HT-29 (cell line): Measurements from ENCODE around the gene INPP4A. TPM values are rescaled to one million over a fixed set of nuclear protein-coding genes. Genes with fewer than 3 reads are reported as not detected.

Source experiments
- DNase-seq: peaks from one replicate; pipeline ENCODE4 v3.0.0-alpha.2; 2015; ENCODE audit warnings: low spot score
- total RNA-seq: library from RNA; depleted of rRNA; stranded (reverse); fragments of >200 nt; shearing (Covaris generic); gene quantifications from 2 replicates; pipeline ENCODE4 v1.2.3, GENCODE V29; 2014

The INPP4A gene
- total RNA-seq, 1 experiment from 2014 or later = 11.5 TPM

DNA sequence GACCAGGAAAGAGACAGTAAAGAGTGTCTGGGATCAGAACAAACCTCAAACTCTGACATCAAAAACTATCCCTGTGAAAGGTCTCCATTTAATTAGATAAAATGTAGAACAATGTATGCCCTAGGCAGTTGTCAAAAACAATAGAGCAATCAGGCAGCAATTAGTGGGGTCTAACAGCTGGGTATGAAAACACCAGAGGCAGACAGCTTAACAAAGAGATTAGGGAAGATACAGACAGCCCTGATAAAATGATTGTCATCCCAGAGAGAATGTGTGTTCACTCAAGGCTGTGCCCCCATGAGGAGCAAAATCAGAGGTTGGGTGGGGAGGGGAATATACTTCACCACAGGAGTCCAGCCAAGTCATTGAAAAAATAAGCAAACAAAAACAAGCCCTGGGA is 50.0 kb downstream of the INPP4A start:
- no peak for DNase-seq

DNA sequence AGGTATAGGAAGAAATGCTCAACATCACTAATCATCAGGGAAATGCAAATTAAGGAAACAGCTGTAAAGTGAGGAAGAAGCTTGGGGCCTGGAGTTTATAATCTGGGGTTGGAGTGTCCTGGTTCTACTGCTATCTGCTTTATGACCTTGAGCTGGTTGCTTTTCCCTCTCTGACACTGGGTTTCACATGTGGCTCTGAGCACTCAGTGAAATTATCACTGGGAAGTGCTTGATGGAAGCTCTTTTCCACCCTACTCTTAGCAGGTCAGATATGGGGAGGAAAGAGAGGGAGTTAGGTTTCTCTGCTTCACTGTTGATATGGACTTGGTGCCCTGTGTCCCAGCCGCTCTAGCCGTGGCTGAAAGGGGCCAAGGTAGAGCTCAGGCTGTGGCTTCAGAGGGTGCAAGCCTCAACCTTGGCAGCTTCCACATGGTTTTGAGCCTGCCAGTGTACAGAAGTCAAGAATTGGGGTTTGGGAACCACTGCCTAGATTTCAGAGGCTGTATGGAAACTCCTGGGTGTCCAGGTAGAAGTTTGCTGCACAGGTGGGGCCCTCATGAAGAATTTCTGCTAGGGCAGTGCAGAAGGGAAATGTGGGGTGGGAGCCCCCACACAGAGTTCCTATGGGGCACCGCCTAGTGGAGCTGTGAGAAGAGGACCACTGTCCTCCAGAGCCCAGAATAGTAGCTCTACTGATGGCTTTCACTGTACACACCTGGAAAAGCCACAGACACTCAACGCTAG is 52.3 kb downstream of the INPP4A start:
- DNase-seq = no peak

GRCh38 chr2:98498703-98499440 is 54.2 kb downstream of the INPP4A start:
- no peak for DNase-seq

DNA sequence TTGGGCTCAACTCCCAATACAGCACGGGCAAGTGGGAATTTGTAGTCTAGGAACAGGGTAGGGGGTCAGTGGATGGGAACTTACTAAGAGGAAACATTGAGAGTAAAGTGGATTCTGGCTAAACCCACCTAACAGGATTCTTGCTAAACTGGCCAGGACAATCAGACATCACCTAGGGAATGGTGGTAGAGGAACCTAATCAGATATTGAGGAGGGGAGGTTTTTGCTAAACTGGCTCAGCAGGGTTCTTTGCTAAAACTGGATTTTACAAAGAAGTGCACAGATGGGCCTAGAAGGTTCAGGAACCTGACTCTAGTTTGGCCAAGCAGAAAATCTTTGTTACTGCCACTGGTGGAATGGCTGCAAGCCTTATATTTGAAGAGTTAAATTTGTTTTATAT is 55.9 kb downstream of the INPP4A start:
- no peak for DNase-seq

GRCh38 chr2:98501223-98501622 is 56.6 kb downstream of the INPP4A start:
- DNase-seq = no peak

DNA sequence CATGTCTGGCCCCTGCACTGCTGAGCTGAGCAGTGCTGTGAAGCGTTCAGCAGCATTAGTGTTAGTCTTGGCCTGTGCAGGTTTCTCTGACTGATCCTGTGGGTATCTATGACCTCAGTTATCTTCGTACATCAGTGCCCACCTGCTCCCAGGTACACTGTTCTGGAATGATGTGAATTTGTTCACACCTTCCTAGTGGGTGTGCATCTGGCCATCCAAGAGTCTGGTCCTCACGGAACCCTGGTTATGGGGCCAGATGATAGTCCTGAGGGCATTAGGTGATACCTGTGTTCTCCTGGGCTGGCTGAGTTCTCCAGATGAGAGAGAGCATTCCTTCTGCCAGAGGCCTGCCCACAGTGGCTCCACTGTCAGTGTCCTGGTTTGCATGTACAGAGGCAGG is 57.2 kb downstream of the INPP4A start:
- no peak for DNase-seq

DNA sequence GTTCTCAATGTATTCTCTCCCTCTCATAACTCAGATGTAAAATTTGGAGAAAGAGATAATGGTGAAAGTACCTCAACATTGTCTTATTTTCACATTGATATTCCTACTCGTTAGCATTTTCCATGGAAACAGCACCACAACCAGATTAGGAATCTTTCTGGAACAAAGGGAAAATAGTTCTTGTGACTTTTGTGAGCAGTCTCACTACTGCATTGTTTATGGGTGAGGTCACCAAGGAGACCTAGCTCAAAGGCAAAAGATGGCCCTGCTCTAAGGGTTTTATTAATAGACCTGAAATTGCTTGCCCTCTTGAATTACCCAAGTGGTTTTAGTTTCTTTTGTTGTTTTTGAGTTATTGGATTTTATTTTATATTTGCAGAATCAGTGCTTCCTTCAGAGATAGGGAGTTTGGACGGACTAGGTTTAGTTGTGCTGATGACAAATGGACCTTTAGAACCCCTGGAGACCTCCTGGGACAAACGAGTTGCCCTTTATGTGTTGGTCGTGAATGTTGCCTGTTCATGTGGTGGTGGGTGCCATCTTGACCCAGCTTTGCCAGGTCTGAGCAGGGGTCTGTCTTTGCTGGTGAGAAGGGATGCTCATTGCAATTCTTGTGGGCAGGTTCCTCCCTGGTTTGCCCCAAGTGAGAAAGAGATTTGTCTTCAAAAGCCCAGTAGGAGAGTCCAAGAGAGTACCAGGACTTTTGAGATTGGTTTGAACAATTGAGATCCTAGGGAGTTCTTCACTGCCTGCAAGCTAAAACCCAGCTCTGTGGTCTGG is 58.1 kb downstream of the INPP4A start:
- DNase-seq = peak; percentile 40

GRCh38 chr2:98503481-98504105 is 58.9 kb downstream of the INPP4A start:
- no peak for DNase-seq

DNA sequence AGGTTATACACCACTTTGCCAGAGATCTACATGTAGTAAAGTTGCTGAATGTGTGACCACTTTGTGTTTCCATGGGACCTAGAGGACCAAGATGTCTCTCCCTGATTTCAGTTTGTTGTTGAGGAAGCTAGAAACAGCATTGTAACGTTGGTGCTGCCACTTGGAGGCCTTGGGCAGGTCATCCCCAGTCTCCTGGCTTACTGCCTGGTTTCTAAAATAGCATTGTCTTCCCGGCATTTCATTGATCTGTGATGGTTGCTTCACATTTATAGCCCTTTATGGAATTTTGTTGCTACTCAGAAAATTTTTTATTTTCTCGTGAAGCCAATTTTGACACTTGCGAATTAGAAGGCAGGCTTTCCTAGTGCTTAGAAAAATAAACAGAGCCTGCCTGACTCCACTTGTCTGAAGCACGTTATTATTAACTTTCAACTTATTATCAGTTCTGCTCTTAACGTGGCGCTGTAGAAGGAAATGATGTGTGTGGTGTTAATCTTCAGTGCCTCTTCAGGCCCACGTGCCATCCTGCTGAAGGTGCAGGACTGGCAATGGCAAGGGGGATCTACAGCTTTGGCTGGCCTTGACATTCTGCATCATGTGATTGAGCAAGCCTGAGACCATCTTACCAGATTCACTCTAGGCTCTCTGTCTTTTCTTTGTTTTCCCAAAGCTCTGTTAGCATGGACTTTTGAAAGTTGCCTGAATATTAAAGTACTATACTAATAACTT is 59.9 kb downstream of the INPP4A start:
- DNase-seq = no peak

- DNase-seq = no peak
These were observed 60.7 kb downstream of the INPP4A start for GRCh38 chr2:98505311-98505808.

DNA sequence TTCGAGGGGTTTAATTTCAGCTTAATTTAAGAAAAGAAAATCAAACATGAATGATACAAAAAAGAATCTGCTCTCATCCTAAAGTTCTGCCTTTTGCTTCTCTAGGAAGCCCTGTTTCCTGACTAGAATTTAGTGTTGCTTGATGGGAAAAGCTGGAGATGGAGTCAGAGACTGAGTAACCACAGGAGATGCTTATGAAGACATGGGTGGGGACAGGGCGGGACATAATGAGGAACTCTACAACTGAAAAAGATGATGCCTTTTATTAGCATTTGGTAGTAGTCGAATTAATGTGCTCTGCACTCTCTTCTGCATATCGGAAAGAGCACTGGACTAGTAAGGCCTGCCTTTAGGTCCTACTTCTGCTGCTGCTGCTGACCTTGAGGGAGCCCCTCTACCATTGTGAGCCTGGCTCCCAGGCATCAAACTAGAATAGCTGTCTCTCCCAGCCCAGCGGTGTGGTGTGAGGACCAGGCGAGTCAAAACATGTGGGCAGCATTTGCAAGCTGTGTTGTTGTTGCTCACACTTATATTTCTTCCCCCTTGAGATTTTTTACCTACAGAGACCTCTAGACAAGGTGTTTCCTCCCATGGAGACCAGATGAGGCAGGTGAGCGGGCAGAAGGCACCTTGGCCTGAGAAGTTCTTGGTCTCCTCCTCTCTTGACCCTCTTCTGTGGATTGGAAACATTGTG is 61.5 kb downstream of the INPP4A start:
- DNase-seq = no peak

GRCh38 chr2:98506881-98507280 is 62.2 kb downstream of the INPP4A start:
- no peak for DNase-seq

- no peak for DNase-seq
These were observed 62.8 kb downstream of the INPP4A start for GRCh38 chr2:98507461-98507860.

DNA sequence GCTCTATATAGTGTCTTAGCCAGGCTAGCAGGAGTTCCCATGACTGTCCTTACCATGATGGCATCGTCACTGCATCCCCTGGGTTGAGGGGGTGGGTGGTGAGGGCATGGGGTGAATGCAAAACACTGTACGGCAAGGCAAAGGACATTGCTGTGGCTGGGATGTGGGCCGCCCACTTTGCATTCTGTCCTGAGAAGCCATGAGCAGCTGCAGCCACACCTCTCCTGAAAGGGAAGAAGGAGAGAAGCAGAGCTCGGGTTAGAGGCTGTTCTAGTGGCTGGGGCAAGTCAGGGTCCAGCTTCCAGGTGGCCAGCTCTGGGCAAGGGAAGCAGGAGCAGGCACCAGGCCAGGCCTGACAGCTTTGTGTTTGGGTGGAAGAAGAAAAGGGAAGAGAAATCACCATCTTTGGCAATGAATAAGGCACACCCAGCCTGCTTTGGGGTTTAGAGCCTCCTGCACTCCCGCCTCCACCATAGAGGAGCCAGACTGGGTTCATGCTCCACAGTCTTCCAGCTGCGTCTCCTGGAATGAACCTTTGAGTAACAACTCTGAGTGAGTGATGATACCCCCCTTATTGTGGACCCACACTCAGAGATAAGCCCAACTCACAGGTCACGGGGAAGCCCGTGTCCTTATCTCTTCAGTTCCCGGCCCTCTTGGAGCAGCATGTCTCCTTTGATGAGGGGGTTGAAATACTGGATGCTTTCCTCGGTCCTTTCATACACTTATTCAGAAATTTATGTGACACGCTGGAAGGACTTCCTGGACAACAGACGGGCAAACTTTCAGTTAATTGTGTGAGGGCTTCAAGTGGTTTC is 63.4 kb downstream of the INPP4A start:
- no peak for DNase-seq

- no peak for DNase-seq
These were observed 64.0 kb downstream of the INPP4A start for GRCh38 chr2:98508709-98509066.

GRCh38 chr2:98509542-98510321 is 65.1 kb downstream of the INPP4A start:
- no peak for DNase-seq

- no peak for DNase-seq
These were observed 65.6 kb downstream of the INPP4A start for GRCh38 chr2:98510322-98510662.

DNA sequence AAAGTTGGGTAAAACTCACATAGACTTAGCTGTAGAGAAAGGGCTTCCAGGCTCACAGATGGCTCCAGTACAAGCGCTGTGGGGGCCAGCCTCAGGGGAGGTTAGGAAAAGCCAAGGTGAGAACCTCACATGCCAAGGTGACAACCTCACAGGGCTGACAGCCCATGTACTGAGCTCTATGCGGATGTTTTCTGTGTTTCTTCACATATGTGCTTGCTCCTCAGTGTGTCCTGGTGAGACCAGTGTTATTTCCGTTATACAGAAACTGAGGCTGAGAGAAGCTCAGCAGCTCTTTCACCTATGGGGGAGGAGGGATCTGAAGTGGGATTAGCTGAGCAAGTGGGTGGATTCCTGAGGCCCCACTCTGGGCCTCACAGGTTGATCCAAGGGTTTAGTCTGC is 67.3 kb downstream of the INPP4A start:
- no peak for DNase-seq

- DNase-seq = no peak
These were observed 68.0 kb downstream of the INPP4A start for GRCh38 chr2:98512699-98513098.
